Keratinocyte (primary cell): ENCODE measurements around the gene AHRR. TPM values are rescaled to one million over a fixed set of nuclear protein-coding genes. Genes with fewer than 3 reads are reported as not detected.

Experiments used
- DNase-seq: peaks from one replicate; pipeline ENCODE4 v3.0.0-alpha.2; 2011; ENCODE audit warnings: low read depth, missing footprints, low spot score
- FAIRE-seq: peaks from 2 replicates; lab custom pipeline; 2011; peaks lifted over from hg19 to GRCh38; lab: Jason Lieb, UNC
- H2AFZ ChIP-seq: 2 replicates; pipeline ENCODE4 v1.6.0; 2012; ENCODE audit warnings: low read length, control low read depth, inconsistent platforms; ENCODE audit not compliant: control insufficient read depth
- H3K27ac ChIP-seq: 2 replicates; pipeline ENCODE4 v1.5.1; 2011; ENCODE audit warnings: low read length; ENCODE audit not compliant: control insufficient read depth, insufficient read depth
- H3K27me3 ChIP-seq: 3 replicates; pipeline ENCODE4 v1.6.0; 2011; ENCODE audit warnings: low read length; ENCODE audit not compliant: control insufficient read depth, insufficient read depth; ENCODE audit errors: extremely low read depth
- H3K36me3 ChIP-seq, 2 experiments: 2 replicates in 1 of 2; 3 replicates in 1 of 2; pipeline ENCODE4 v1.5.1; 2011; ENCODE audit warnings: low read length in 2 of 2, mild to moderate bottlenecking in 1 of 2; ENCODE audit not compliant: control insufficient read depth in 2 of 2, insufficient read depth in 2 of 2; ENCODE audit errors: extremely low read depth in 1 of 2
- H3K4me1 ChIP-seq: 3 replicates; pipeline ENCODE4 v1.5.1; 2011; ENCODE audit warnings: low read length; ENCODE audit not compliant: control insufficient read depth, insufficient read depth; ENCODE audit errors: extremely low read depth
- H3K4me2 ChIP-seq: 3 replicates; pipeline ENCODE4 v1.6.0; 2011; ENCODE audit warnings: low read depth, low read length; ENCODE audit not compliant: control insufficient read depth, insufficient read depth; ENCODE audit errors: extremely low read depth
- H3K4me3 ChIP-seq, 3 experiments: fragments of 200-600 bp in 1 of 3; sonication (generic) in 1 of 3; 2 replicates in 2 of 3; 3 replicates in 1 of 3; pipeline ENCODE4 v1.5.1; 2011 to 2016; ENCODE audit warnings: low read length in 3 of 3, mild to moderate bottlenecking in 3 of 3, control low read depth in 2 of 3, inconsistent platforms in 1 of 3, low read depth in 1 of 3, mixed read lengths in 1 of 3, mixed run types in 1 of 3, moderate library complexity in 1 of 3; ENCODE audit not compliant: control insufficient read depth in 2 of 3, insufficient read depth in 2 of 3; ENCODE audit errors: extremely low read depth in 1 of 3
- H3K79me2 ChIP-seq: 2 replicates; pipeline ENCODE4 v1.6.0; 2012; ENCODE audit warnings: low read length; ENCODE audit not compliant: control insufficient read depth, insufficient read depth
- H3K9ac ChIP-seq: 3 replicates; pipeline ENCODE4 v1.6.0; 2011; ENCODE audit warnings: low read length; ENCODE audit not compliant: control insufficient read depth, insufficient read depth; ENCODE audit errors: extremely low read depth
- H3K9me1 ChIP-seq: 3 replicates; pipeline ENCODE4 v1.6.0; 2011; ENCODE audit warnings: low read length; ENCODE audit not compliant: control insufficient read depth, insufficient read depth; ENCODE audit errors: extremely low read depth
- H3K9me3 ChIP-seq: 2 replicates; pipeline ENCODE4 v1.5.1; 2012; ENCODE audit warnings: low read depth, low read length; ENCODE audit not compliant: control insufficient read depth
- H4K20me1 ChIP-seq: 3 replicates; pipeline ENCODE4 v1.6.0; 2011; ENCODE audit warnings: low read length; ENCODE audit not compliant: control insufficient read depth, insufficient read depth; ENCODE audit errors: extremely low read depth
- CTCF ChIP-seq, 3 experiments: IDR thresholded peaks in 1 of 3; conservative IDR thresholded peaks in 1 of 3; optimal IDR thresholded peaks in 1 of 3; 2 replicates in 2 of 3; 3 replicates in 1 of 3; pipeline versions ENCODE3 to v1.5.1; 2011; ENCODE audit warnings: low read length in 3 of 3, mild to moderate bottlenecking in 3 of 3, moderate library complexity in 2 of 3, control low read depth in 1 of 3, inconsistent platforms in 1 of 3; ENCODE audit not compliant: insufficient read depth in 2 of 3; ENCODE audit errors: extremely low read depth in 1 of 3
- EZH2 ChIP-seq: IDR thresholded peaks from one replicate; pipeline ENCODE4 v1.6.1; 2012; ENCODE audit warnings: inconsistent platforms, mild to moderate bottlenecking, low read length, moderate library complexity
- dilution Hi-C: fragments of 300-500 bp; cut with MboI; formaldehyde crosslinking; loops from one replicate; pipeline ENCODE4 v1.7.0; 2020; ENCODE audit warnings: low sequenced_read_pairs; ENCODE audit not compliant: extremely low pct_ligation_motif_present
- polyA plus RNA-seq, 5 experiments: library from polyadenylated mRNA; depleted of rRNA in 3 of 5; stranded (reverse) in 3 of 5; stranded (forward) in 1 of 5; unstranded in 1 of 5; fragments of >200 nt; gene quantifications; 1 replicate in 1 of 5; 2 replicates in 3 of 5; 3 replicates in 1 of 5; pipeline versions ENCODE4 v1.2.1 to v1.2.3, GENCODE V29; 2011 to 2012; ENCODE audit warnings: missing spikeins in 2 of 5, low read depth in 1 of 5, low replicate concordance in 1 of 5

Gene AHRR
- polyA plus RNA-seq, 1 donor (not counting 4 experiments of a cell fraction or from before 2014, with no cell fraction given): 0.24 TPM

- no peak for FAIRE-seq
- H3K4me3 ChIP-seq: no peak overlapping the region
- H3K79me2 ChIP-seq: peaks cover 7% of the 10 kb centered on the region
- dilution Hi-C loops: no loop called here
- H3K4me2 ChIP-seq: no peak overlapping the region
- peaks cover 15% of the 10 kb centered on the region for H3K4me1 ChIP-seq
- no peaks in the 10 kb centered on the region for H3K27me3 ChIP-seq
- H3K9me3 ChIP-seq: no peaks in the 10 kb centered on the region
- no peak overlapping the region for H3K27ac ChIP-seq
- no peak overlapping the region for H2AFZ ChIP-seq
- TF ChIP-seq CTCF (optimal IDR thresholded peaks at IDR 0.05 in 1 of 3, IDR thresholded peaks at IDR 0.05 in 1 of 3, conservative IDR thresholded peaks at IDR 0.05 in 1 of 3; ENCODE audit: extremely low read depth in 1 of 3, insufficient read depth in 2 of 3, low read length in 3 of 3): no peak
- TF ChIP-seq EZH2: no peak
- no peaks in the 10 kb centered on the region for H3K9me1 ChIP-seq
- H3K36me3 ChIP-seq: peaks cover 10 to 25% of the 10 kb centered on the region in 2 experiments
- H3K9ac ChIP-seq: no peak overlapping the region
- DNase-seq: no peak
- H4K20me1 ChIP-seq: no peaks in the 10 kb centered on the region
These were observed 142.4 kb downstream of the AHRR start for GRCh38 chr5:463952-464351.

GRCh38 chr5:464446-464842, 142.9 kb downstream of the AHRR start:
- DNase-seq (no peak), FAIRE-seq (no peak)
- TF ChIP-seq CTCF (optimal IDR thresholded peaks at IDR 0.05 in 1 of 3, IDR thresholded peaks at IDR 0.05 in 1 of 3, conservative IDR thresholded peaks at IDR 0.05 in 1 of 3; ENCODE audit: extremely low read depth in 1 of 3, insufficient read depth in 2 of 3, low read length in 3 of 3) (no peak), EZH2 (no peak)
- H3K9me3 ChIP-seq: no peaks in the 10 kb centered on the region
- peaks cover 7% of the 10 kb centered on the region for H3K79me2 ChIP-seq
- H4K20me1 ChIP-seq: no peaks in the 10 kb centered on the region
- H3K27ac ChIP-seq: no peak overlapping the region
- no peaks in the 10 kb centered on the region for H3K9me1 ChIP-seq
- H3K9ac ChIP-seq: no peak overlapping the region
- H3K4me2 ChIP-seq: no peak overlapping the region
- no peaks in the 10 kb centered on the region for H3K27me3 ChIP-seq
- no peak overlapping the region for H2AFZ ChIP-seq
- peaks cover 12 to 25% of the 10 kb centered on the region in 2 experiments for H3K36me3 ChIP-seq
- no peak overlapping the region for H3K4me3 ChIP-seq
- dilution Hi-C loops: no loop called here
- peaks cover 11% of the 10 kb centered on the region for H3K4me1 ChIP-seq
